IMR-90 (cell line): ENCODE measurements around the gene HSPA1A. TPM values are rescaled to one million over a fixed set of nuclear protein-coding genes. Genes with fewer than 3 reads are reported as not detected.

Experiments
- ATAC-seq: fragments of 200-7000 bp; cut with Tn5 transposase; 2 replicates; pipeline ENCODE4 v1.9.1; 2020; ENCODE audit warnings: low read depth, mild to moderate bottlenecking, moderate library complexity
- BruUV-seq: library from RNA; stranded (reverse); fragments of 400-500 nt; replicated peaks from 2 replicates; lab custom pipeline; 2021; lab: Mats Ljungman, UMichigan
- CTCF ChIA-PET: fragments of 300-600 bp; formaldehyde crosslinking; extraction: SDS; loops from one replicate; lab custom pipeline; 2021; ENCODE audit warnings: antibody characterized with exemption; lab: Yijun Ruan, JAX
- POLR2A ChIA-PET: fragments of 300-600 bp; sonication (Branson Sonifier 250); formaldehyde crosslinking; loops from one replicate; lab custom pipeline; 2022; ENCODE audit warnings: antibody characterized with exemption; ENCODE audit not compliant: unreplicated experiment; lab: Charles Lee
- DNase-seq: peaks from one replicate; pipeline ENCODE4 v3.0.0; 2013
- H2AFZ ChIP-seq: replicated peaks from 2 replicates; pipeline ENCODE3; 2013; ENCODE audit warnings: low read length, mild to moderate bottlenecking; ENCODE audit not compliant: poor library complexity
- H2AK5ac ChIP-seq: 2 replicates; pipeline ENCODE4 v1.6.1; 2013; ENCODE audit warnings: low read depth, low read length, inconsistent platforms
- H2AK9ac ChIP-seq: replicated peaks from 2 replicates; pipeline ENCODE3; 2013; ENCODE audit warnings: mild to moderate bottlenecking, low read depth, low read length, moderate library complexity; ENCODE audit not compliant: poor library complexity
- H2BK120ac ChIP-seq: 2 replicates; pipeline ENCODE4 v1.6.1; 2013; ENCODE audit warnings: low read depth, low read length, inconsistent platforms
- H2BK15ac ChIP-seq: 3 replicates; pipeline ENCODE4 v1.6.1; 2013; ENCODE audit warnings: low read depth, low read length, inconsistent platforms
- H2BK20ac ChIP-seq: 2 replicates; pipeline ENCODE4 v1.6.1; 2013; ENCODE audit warnings: low read depth, mild to moderate bottlenecking, inconsistent platforms, low read length, moderate library complexity
- H2BK5ac ChIP-seq: 2 replicates; pipeline ENCODE4 v1.6.1; 2013; ENCODE audit warnings: mild to moderate bottlenecking, low read depth, low read length, inconsistent platforms; ENCODE audit not compliant: poor library complexity, severe bottlenecking
- H3K14ac ChIP-seq: replicated peaks from 2 replicates; pipeline ENCODE4 v1.6.1; 2013; ENCODE audit warnings: low read depth, low read length, inconsistent platforms
- H3K18ac ChIP-seq: 2 replicates; pipeline ENCODE4 v1.6.1; 2013; ENCODE audit warnings: low read depth, low read length, control low read depth
- H3K23ac ChIP-seq: 2 replicates; pipeline ENCODE4 v1.6.1; 2013; ENCODE audit warnings: low read depth, low read length, inconsistent platforms
- H3K27ac ChIP-seq: 2 replicates; pipeline ENCODE4 v1.5.1; 2013; ENCODE audit warnings: mild to moderate bottlenecking, control low read depth, low read length; ENCODE audit not compliant: insufficient read depth
- H3K27me3 ChIP-seq: 2 replicates; pipeline ENCODE4 v1.6.1; 2013; ENCODE audit warnings: low read length; ENCODE audit not compliant: control insufficient read depth, insufficient read depth
- H3K36me3 ChIP-seq: 2 replicates; pipeline ENCODE4 v1.6.1; 2013; ENCODE audit warnings: low read length, mixed read lengths; ENCODE audit not compliant: control insufficient read depth, insufficient read depth
- H3K4ac ChIP-seq: 2 replicates; pipeline ENCODE4 v1.6.1; 2013; ENCODE audit warnings: low read depth, low read length, inconsistent platforms
- H3K4me1 ChIP-seq: 2 replicates; pipeline ENCODE4 v1.6.1; 2013; ENCODE audit warnings: low read length, mixed read lengths; ENCODE audit not compliant: control insufficient read depth, insufficient read depth
- H3K4me2 ChIP-seq: 2 replicates; pipeline ENCODE4 v1.6.1; 2013; ENCODE audit warnings: low read depth, mild to moderate bottlenecking, control low read depth, low read length, moderate library complexity
- H3K4me3 ChIP-seq: 2 replicates; pipeline ENCODE4 v1.5.1; 2013; ENCODE audit warnings: low read depth, mild to moderate bottlenecking, control low read depth, low read length, moderate library complexity; ENCODE audit not compliant: insufficient read depth
- H3K56ac ChIP-seq: 2 replicates; pipeline ENCODE4 v1.6.1; 2013; ENCODE audit warnings: low read length, inconsistent platforms; ENCODE audit not compliant: insufficient read depth; ENCODE audit errors: extremely low read depth
- H3K79me1 ChIP-seq, 2 experiments: 2 replicates each; pipeline ENCODE4 v1.6.1; 2013; ENCODE audit warnings: low read length in 2 of 2, inconsistent platforms in 1 of 2, low read depth in 1 of 2
- H3K9ac ChIP-seq: 2 replicates; pipeline ENCODE4 v1.6.1; 2013; ENCODE audit warnings: low read depth, low read length, control low read depth
- H3K9me1 ChIP-seq: 2 replicates; pipeline ENCODE4 v1.6.1; 2013; ENCODE audit warnings: low read length, inconsistent platforms; ENCODE audit not compliant: insufficient read depth
- H3K9me3 ChIP-seq: 2 replicates; pipeline ENCODE4 v1.6.1; 2013; ENCODE audit warnings: low read length; ENCODE audit not compliant: control insufficient read depth, insufficient read depth
- H4K20me1 ChIP-seq: 2 replicates; pipeline ENCODE4 v1.6.1; 2013; ENCODE audit warnings: low read length, inconsistent platforms; ENCODE audit not compliant: insufficient read depth
- H4K5ac ChIP-seq: 2 replicates; pipeline ENCODE4 v1.6.1; 2013; ENCODE audit warnings: mild to moderate bottlenecking, low read depth, low read length, control low read depth
- H4K8ac ChIP-seq, 2 experiments: 2 replicates each; pipeline ENCODE4 v1.6.1; 2013; ENCODE audit warnings: low read depth in 2 of 2, low read length in 2 of 2, control low read depth in 1 of 2, inconsistent platforms in 1 of 2
- H4K91ac ChIP-seq: 2 replicates; pipeline ENCODE4 v1.6.1; 2013; ENCODE audit warnings: low read depth, low read length, inconsistent platforms; ENCODE audit not compliant: insufficient read depth
- BHLHE40 ChIP-seq: fragments of 150-350 bp; IDR thresholded peaks from 2 replicates; pipeline ENCODE4 v1.6.1; 2016; ENCODE audit warnings: mild to moderate bottlenecking, low read depth, low read length
- CEBPB ChIP-seq: IDR thresholded peaks from 2 replicates; pipeline ENCODE4 v1.6.1; 2012; ENCODE audit warnings: low read depth, low read length, improper control_type of control experiment
- CHD1 ChIP-seq: IDR thresholded peaks from 2 replicates; pipeline ENCODE4 v1.6.1; 2012; ENCODE audit warnings: low read depth, low read length, improper control_type of control experiment
- FOS ChIP-seq: fragments of 150-350 bp; IDR thresholded peaks from 2 replicates; pipeline ENCODE4 v1.6.1; 2016; ENCODE audit warnings: low read depth, low read length
- MAFK ChIP-seq: IDR thresholded peaks from 2 replicates; pipeline ENCODE4 v1.6.1; 2012; ENCODE audit warnings: low read depth, low read length, improper control_type of control experiment
- MAZ ChIP-seq: IDR thresholded peaks from 2 replicates; pipeline ENCODE4 v1.6.1; 2012; ENCODE audit warnings: low read depth, mild to moderate bottlenecking, low read length, improper control_type of control experiment, moderate library complexity, borderline replicate concordance
- MXI1 ChIP-seq: IDR thresholded peaks from 2 replicates; pipeline ENCODE4 v1.6.1; 2012; ENCODE audit warnings: low read depth, mild to moderate bottlenecking, low read length, moderate library complexity, borderline replicate concordance
- NFE2L2 ChIP-seq: fragments of 150-350 bp; IDR thresholded peaks from 2 replicates; pipeline ENCODE4 v1.6.1; 2016; ENCODE audit warnings: low read depth, mild to moderate bottlenecking, low read length
- POLR2A ChIP-seq: IDR thresholded peaks from 2 replicates; pipeline ENCODE4 v1.6.1; 2012; ENCODE audit warnings: mild to moderate bottlenecking, low read depth, low read length
- RAD21 ChIP-seq: IDR thresholded peaks from 2 replicates; pipeline ENCODE4 v1.6.1; 2012; ENCODE audit warnings: low read length, improper control_type of control experiment
- RFX5 ChIP-seq: IDR thresholded peaks from 2 replicates; pipeline ENCODE4 v1.8.0; 2012; ENCODE audit warnings: low read depth, mild to moderate bottlenecking, low read length, moderate library complexity
- SMC3 ChIP-seq: fragments of 150-350 bp; IDR thresholded peaks from 2 replicates; pipeline ENCODE4 v1.6.1; 2016; ENCODE audit warnings: low read depth, mild to moderate bottlenecking, antibody characterized with exemption, low read length, moderate library complexity
- WGBS, 2 experiments: methylation state at CpG; one replicate each; pipeline versions ENCODE4 v1.1.5 to v1.1.7; 2013; ENCODE audit warnings: missing lambda C conversion rate in 2 of 2; ENCODE audit not compliant: insufficient read length in 1 of 2; ENCODE audit errors: extremely low coverage in 2 of 2; 5-methylcytosine and 5-hydroxymethylcytosine counted together
- dilution Hi-C: fragments of 300-500 bp; cut with HindIII; formaldehyde crosslinking; loops from one replicate; pipeline ENCODE4 v1.14.3; 2018; ENCODE audit warnings: low sequenced_read_pairs; ENCODE audit not compliant: unreplicated experiment
- in situ Hi-C: fragments of 300-500 bp; cut with MboI; formaldehyde crosslinking; loops from 3 replicates; pipeline ENCODE4 v1.14.3; 2019; ENCODE audit warnings: low sequenced_read_pairs, inconsistent platforms, mixed read lengths
- intact Hi-C: fragments of 100-400 bp; cut with micrococcal nuclease; formaldehyde crosslinking; loops from 2 replicates; pipeline ENCODE4 v1.10.0; 2022
- polyA plus RNA-seq, 3 experiments: library from polyadenylated mRNA; depleted of rRNA; stranded (reverse); fragments of >200 nt; gene quantifications; 2 replicates each; pipeline ENCODE4 v1.2.3, GENCODE V29; 2012; ENCODE audit warnings: low replicate concordance in 1 of 3
- total RNA-seq: library from RNA; depleted of rRNA; stranded (reverse); fragments of >200 nt; gene quantifications from 2 replicates; pipeline ENCODE4 v1.2.3, GENCODE V29; 2012
- TF ChIP-seq, protein P1 (sequence below): fragments of 150-350 bp; IDR thresholded peaks from 2 replicates; pipeline ENCODE4 v1.6.1; 2017; ENCODE audit warnings: mild to moderate bottlenecking, antibody characterized with exemption, low read length, low read depth
- TF ChIP-seq, protein P2 (sequence below): fragments of 150-350 bp; IDR thresholded peaks from 2 replicates; pipeline ENCODE4 v1.6.1; 2016; ENCODE audit warnings: low read depth, mild to moderate bottlenecking, low read length, moderate library complexity, borderline replicate concordance
- TF ChIP-seq, protein P3 (sequence below): conservative IDR thresholded peaks from 2 replicates; pipeline ENCODE4 v1.5.1; 2012; ENCODE audit warnings: mild to moderate bottlenecking, low read depth, low read length, improper control_type of control experiment

HSPA1A gene
- total and polyA plus RNA-seq, 2 of the 4 experiments (the other 2 are of a cell fraction), result 94.6 to 95.3 TPM

DNA sequence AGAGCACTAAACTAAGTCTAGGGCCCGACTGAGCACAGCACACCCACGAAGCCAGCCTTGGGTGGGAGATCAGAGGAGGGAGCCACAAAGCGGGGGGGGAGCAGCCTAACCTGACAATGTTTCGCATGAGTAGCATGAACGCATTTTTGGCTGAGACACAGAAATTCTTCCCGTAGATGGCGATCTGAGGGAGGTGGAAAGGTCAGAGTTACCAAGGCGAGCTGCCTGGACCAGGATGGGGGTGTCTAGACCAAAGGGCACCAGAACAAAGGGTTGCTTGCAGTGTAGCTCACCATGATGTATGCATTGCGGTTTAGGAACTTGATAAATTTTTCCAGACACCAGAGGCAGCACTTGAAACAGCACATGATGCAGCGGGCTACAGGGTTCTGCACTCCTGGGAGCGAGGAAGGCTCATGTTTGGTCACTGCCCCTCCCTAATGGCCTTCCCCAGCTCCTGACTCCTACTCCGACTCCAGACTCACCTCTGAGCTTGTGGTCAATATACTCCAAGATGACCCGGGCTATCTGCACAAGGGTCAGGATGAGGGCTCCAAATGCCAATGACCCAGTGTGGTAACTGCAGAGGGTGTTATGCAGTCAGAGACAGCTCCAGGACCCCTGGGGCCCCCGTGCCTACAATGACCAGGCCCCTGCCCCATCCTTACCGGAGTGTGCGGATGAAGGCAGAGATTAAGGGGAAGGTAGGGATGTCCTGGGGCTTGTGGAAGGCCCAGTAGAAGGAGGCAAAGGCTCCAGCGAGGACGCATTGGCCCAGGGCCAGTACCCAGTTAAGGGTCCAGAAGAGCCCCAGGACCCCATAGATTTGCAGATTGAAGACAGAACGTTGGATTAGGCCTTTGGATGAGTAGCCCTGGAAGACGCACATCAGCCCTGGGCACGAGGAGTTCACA lies 50.1 kb downstream of the HSPA1A start:
- H2BK5ac ChIP-seq, result no peak overlapping the region
- no peak overlapping the region for H4K5ac ChIP-seq
- no peaks in the 10 kb centered on the region for H3K9me3 ChIP-seq
- no peak overlapping the region for H3K4ac ChIP-seq
- no peak overlapping the region for H3K18ac ChIP-seq
- H3K9me1 ChIP-seq, result peaks cover 2% of the 10 kb centered on the region; the same call in 1 of the 2 replicates
- H2BK120ac ChIP-seq, result no peak overlapping the region
- H3K23ac ChIP-seq, result no peak overlapping the region
- no peak for ATAC-seq
- intact Hi-C loops, result no loop called here
- H3K27me3 ChIP-seq, result no peaks in the 10 kb centered on the region
- in situ Hi-C loops, result no loop called here
- no peak overlapping the region for H2BK20ac ChIP-seq
- no peak for TF ChIP-seq RFX5
- no peak for TF ChIP-seq CEBPB
- TF ChIP-seq POLR2A, result no peak
- TF ChIP-seq, protein P1, sequence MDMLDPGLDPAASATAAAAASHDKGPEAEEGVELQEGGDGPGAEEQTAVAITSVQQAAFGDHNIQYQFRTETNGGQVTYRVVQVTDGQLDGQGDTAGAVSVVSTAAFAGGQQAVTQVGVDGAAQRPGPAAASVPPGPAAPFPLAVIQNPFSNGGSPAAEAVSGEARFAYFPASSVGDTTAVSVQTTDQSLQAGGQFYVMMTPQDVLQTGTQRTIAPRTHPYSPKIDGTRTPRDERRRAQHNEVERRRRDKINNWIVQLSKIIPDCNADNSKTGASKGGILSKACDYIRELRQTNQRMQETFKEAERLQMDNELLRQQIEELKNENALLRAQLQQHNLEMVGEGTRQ, result no peak
- no peak for TF ChIP-seq CHD1
- no peak for TF ChIP-seq SMC3
- TF ChIP-seq MAZ, result no peak
- TF ChIP-seq, protein P2, sequence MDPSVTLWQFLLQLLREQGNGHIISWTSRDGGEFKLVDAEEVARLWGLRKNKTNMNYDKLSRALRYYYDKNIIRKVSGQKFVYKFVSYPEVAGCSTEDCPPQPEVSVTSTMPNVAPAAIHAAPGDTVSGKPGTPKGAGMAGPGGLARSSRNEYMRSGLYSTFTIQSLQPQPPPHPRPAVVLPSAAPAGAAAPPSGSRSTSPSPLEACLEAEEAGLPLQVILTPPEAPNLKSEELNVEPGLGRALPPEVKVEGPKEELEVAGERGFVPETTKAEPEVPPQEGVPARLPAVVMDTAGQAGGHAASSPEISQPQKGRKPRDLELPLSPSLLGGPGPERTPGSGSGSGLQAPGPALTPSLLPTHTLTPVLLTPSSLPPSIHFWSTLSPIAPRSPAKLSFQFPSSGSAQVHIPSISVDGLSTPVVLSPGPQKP, result no peak
- TF ChIP-seq FOS, result no peak
- TF ChIP-seq BHLHE40, result no peak
- TF ChIP-seq NFE2L2, result no peak
- TF ChIP-seq, protein P3, sequence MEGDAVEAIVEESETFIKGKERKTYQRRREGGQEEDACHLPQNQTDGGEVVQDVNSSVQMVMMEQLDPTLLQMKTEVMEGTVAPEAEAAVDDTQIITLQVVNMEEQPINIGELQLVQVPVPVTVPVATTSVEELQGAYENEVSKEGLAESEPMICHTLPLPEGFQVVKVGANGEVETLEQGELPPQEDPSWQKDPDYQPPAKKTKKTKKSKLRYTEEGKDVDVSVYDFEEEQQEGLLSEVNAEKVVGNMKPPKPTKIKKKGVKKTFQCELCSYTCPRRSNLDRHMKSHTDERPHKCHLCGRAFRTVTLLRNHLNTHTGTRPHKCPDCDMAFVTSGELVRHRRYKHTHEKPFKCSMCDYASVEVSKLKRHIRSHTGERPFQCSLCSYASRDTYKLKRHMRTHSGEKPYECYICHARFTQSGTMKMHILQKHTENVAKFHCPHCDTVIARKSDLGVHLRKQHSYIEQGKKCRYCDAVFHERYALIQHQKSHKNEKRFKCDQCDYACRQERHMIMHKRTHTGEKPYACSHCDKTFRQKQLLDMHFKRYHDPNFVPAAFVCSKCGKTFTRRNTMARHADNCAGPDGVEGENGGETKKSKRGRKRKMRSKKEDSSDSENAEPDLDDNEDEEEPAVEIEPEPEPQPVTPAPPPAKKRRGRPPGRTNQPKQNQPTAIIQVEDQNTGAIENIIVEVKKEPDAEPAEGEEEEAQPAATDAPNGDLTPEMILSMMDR, result no peak
- TF ChIP-seq RAD21, result no peak
- TF ChIP-seq MXI1, result no peak
- no peak for TF ChIP-seq MAFK
- no peak overlapping the region for H2AK5ac ChIP-seq
- no peak overlapping the region for H2BK15ac ChIP-seq
- dilution Hi-C loops, result no loop called here
- H4K91ac ChIP-seq, result no peak overlapping the region
- ChIA-PET POLR2A (no interaction called here), CTCF (no interaction called here)
- H3K56ac ChIP-seq, result no peak overlapping the region
- H2AK9ac ChIP-seq, result peak overlapping the region; percentile 44
- DNase-seq, result no peak
- H3K36me3 ChIP-seq, result peaks cover 4% of the 10 kb centered on the region; the same call in 1 of the 2 replicates
- BruUV-seq, result no TSS peak
- WGBS, 2 experiments, result 76% methylated on average over 13 of the region's 21 CpGs; no CpG with 5 or more reads in 1 of the 2 experiments
- H4K20me1 ChIP-seq, result no peaks in the 10 kb centered on the region
- no peak overlapping the region for H3K27ac ChIP-seq
- H3K4me1 ChIP-seq, result peaks cover 4% of the 10 kb centered on the region
- H2AFZ ChIP-seq, result peak overlapping the region; percentile 34
- no peak overlapping the region for H3K4me3 ChIP-seq
- H3K9ac ChIP-seq, result no peak overlapping the region
- peaks cover 7 to 20% of the 10 kb centered on the region in 2 experiments; a peak in 2 of 4 replicates for H3K79me1 ChIP-seq
- no peak overlapping the region for H4K8ac ChIP-seq
- no peak overlapping the region for H3K14ac ChIP-seq
- no peak overlapping the region for H3K4me2 ChIP-seq
